Omental fat pad (tissue), 4 donors: ENCODE data around the gene IGF1. TPM values are rescaled to one million over a fixed set of nuclear protein-coding genes. Genes with fewer than 3 reads are reported as not detected.
"Not testable (repeated sequence)": the region's sequence is repeated elsewhere in the genome, so short reads cannot be mapped to it uniquely, and the experiment has no call there.

ENCODE experiments used
- ATAC-seq: fragments of 150-250 bp; one replicate; pipeline ENCODE4 v1.9.1; 2016; ENCODE audit warnings: mild to moderate bottlenecking, moderate library complexity; ENCODE audit not compliant: low FRiP score
- DNase-seq: peaks from one replicate; pipeline ENCODE4 v3.0.0-alpha.2; 2019; ENCODE audit warnings: low spot score
- CTCF ChIP-seq, 3 donors: fragments of 450-650 bp; IDR thresholded peaks; one replicate each; pipeline ENCODE4 v1.5.1; 2016 to 2017; ENCODE audit warnings: antibody characterized with exemption in 3 of 3, mild to moderate bottlenecking in 3 of 3, moderate library complexity in 2 of 3
- total RNA-seq, 4 donors: library from RNA; depleted of rRNA; stranded (reverse); fragments of >200 nt; gene quantifications; one replicate each; pipeline ENCODE4 v1.1.0, GENCODE V29; 2016

The IGF1 gene
- total RNA-seq, 4 donors from 2014 or later, result 68.1 to 248 (median 185) TPM

GRCh38 chr12:102374190-102374589 is 106.2 kb downstream of the IGF1 start:
- DNase-seq (no peak), ATAC-seq (no peak)
- TF ChIP-seq CTCF (IDR thresholded peaks at IDR 0.05), result no peak

GRCh38 chr12:102372087-102372486 is 108.3 kb downstream of the IGF1 start:
- no peak for TF ChIP-seq CTCF (IDR thresholded peaks at IDR 0.05)
- no peak for ATAC-seq
- DNase-seq, result no peak

- DNase-seq (no peak), ATAC-seq (no peak)
- no peak for TF ChIP-seq CTCF (IDR thresholded peaks at IDR 0.05)
Measured at GRCh38 chr12:102371165-102371564, 109.2 kb downstream of the IGF1 start.

GRCh38 chr12:102369876-102370275 is 110.5 kb downstream of the IGF1 start:
- TF ChIP-seq CTCF (IDR thresholded peaks at IDR 0.05), result no peak
- DNase-seq, result no peak
- no peak for ATAC-seq

- no peak for DNase-seq
- ATAC-seq, result no peak
- no peak for TF ChIP-seq CTCF (IDR thresholded peaks at IDR 0.05)
Measured at GRCh38 chr12:102365365-102365764, 115.0 kb downstream of the IGF1 start.

GRCh38 chr12:102364709-102365108 is 115.7 kb downstream of the IGF1 start:
- no peak for TF ChIP-seq CTCF (IDR thresholded peaks at IDR 0.05)
- ATAC-seq, result no peak
- no peak for DNase-seq

- no peak for DNase-seq
- no peak for TF ChIP-seq CTCF (IDR thresholded peaks at IDR 0.05)
- ATAC-seq, result no peak
Measured at GRCh38 chr12:102356690-102357089, 123.7 kb downstream of the IGF1 start.

- not testable (repeated sequence) for ATAC-seq
Measured at GRCh38 chr12:102354281-102354680, 126.1 kb downstream of the IGF1 start.

More at GRCh38 chr12:102354281-102354680, 126.1 kb downstream of the IGF1 start:
- DNase-seq, result not testable (repeated sequence)
